ENCODE measurements around the gene RIOX2. TPM values are rescaled to one million over a fixed set of nuclear protein-coding genes. Genes with fewer than 3 reads are reported as not detected.

The RIOX2 gene
- total and polyA plus RNA-seq, 2 donors (not counting 1 experiment from before 2014, with no cell fraction given): 18.5 to 23.6 TPM

DNA sequence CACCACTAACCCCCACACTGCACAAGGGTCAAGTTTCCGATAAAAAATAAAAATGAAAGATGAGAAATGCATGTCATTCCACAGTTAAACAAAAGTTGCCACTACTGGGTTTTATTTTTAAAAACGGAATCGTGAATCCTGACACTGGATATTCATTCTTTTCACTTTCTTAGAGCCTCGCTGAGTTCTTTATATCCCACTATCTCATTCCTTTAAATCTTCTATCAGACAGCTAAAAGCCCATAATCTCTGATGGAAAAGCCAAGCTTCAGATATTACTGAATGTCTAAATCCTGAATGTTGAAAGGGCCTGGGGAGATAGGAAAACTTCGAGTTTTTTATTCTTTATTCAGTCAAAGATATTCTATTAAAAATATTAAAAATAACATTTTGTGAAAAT lies 11.7 kb downstream of the RIOX2 start:
- no peak overlapping the region for H3K4me2 ChIP-seq (replicated peaks; ENCODE audit: low read depth, low read length, poor library complexity, severe bottlenecking)
- Mint-ChIP-seq H3K27me3 (no peaks in the 10 kb centered on the region), H3K27ac (no peak overlapping the region), H3K9me3 (ENCODE audit: insufficient read depth) (no peaks in the 10 kb centered on the region), H3K4me3 (no peak overlapping the region), H3K4me1 (peaks cover 15% of the 10 kb centered on the region)
- no peak for ATAC-seq (ENCODE audit: low read depth)
- H4K20me1 ChIP-seq (ENCODE audit: control insufficient read depth, insufficient read depth, low read length, poor library complexity, severe bottlenecking): peaks cover 10% of the 10 kb centered on the region
- ChIA-PET CTCF (no interaction called here), POLR2A (no interaction called here)
- no peak for DNase-seq
- H3K4me1 ChIP-seq (ENCODE audit: control insufficient read depth in 2 of 2, insufficient read depth in 2 of 2, low read length in 2 of 2): no peaks in the 10 kb centered on the region
- no peaks in the 10 kb centered on the region for H3K9me3 ChIP-seq (ENCODE audit: control extremely low read depth in 1 of 3, control insufficient read depth in 2 of 3, insufficient read depth in 1 of 3, low read length in 2 of 3)
- no peak overlapping the region for H3K27ac ChIP-seq (ENCODE audit: low read length in 2 of 2)
- no peak overlapping the region for H3K9ac ChIP-seq (ENCODE audit: low read length)
- H3K36me3 ChIP-seq (replicated peaks in 1 of 2; ENCODE audit: control extremely low read depth in 1 of 2, control insufficient read depth in 1 of 2, extremely low read depth in 1 of 2, insufficient read depth in 2 of 2, low read length in 1 of 2): peaks cover 0 to 44% of the 10 kb centered on the region in 2 experiments
- no peak overlapping the region for H3K4me3 ChIP-seq (ENCODE audit: control extremely low read depth in 1 of 5, extremely low read depth in 1 of 5, insufficient read depth in 1 of 5, low read depth in 2 of 5, low read length in 4 of 5)
- intact Hi-C loops (cut with micrococcal nuclease): no loop called here
- whole genome bisulfite sequencing (ENCODE audit: insufficient coverage): 100% methylated on average over 2 of the region's 5 CpGs
- TF ChIP-seq EZH2 (IDR thresholded peaks at IDR 0.05; ENCODE audit: borderline replicate concordance, insufficient read depth, low read depth, low read length, poor library complexity, severe bottlenecking): no peak
- TF ChIP-seq, protein P1, sequence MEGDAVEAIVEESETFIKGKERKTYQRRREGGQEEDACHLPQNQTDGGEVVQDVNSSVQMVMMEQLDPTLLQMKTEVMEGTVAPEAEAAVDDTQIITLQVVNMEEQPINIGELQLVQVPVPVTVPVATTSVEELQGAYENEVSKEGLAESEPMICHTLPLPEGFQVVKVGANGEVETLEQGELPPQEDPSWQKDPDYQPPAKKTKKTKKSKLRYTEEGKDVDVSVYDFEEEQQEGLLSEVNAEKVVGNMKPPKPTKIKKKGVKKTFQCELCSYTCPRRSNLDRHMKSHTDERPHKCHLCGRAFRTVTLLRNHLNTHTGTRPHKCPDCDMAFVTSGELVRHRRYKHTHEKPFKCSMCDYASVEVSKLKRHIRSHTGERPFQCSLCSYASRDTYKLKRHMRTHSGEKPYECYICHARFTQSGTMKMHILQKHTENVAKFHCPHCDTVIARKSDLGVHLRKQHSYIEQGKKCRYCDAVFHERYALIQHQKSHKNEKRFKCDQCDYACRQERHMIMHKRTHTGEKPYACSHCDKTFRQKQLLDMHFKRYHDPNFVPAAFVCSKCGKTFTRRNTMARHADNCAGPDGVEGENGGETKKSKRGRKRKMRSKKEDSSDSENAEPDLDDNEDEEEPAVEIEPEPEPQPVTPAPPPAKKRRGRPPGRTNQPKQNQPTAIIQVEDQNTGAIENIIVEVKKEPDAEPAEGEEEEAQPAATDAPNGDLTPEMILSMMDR (IDR thresholded peaks at IDR 0.05): no peak
- H2AFZ ChIP-seq (ENCODE audit: insufficient read depth, low read depth, low read length, poor library complexity, severe bottlenecking): no peak overlapping the region
- H3K27me3 ChIP-seq (replicated peaks in 1 of 4; ENCODE audit: control extremely low read depth in 1 of 4, control insufficient read depth in 3 of 4, insufficient read depth in 4 of 4, low read length in 3 of 4): no peaks in the 10 kb centered on the region
- peaks cover 13% of the 10 kb centered on the region for H3K79me2 ChIP-seq (ENCODE audit: control insufficient read depth, insufficient read depth, low read length)

DNA sequence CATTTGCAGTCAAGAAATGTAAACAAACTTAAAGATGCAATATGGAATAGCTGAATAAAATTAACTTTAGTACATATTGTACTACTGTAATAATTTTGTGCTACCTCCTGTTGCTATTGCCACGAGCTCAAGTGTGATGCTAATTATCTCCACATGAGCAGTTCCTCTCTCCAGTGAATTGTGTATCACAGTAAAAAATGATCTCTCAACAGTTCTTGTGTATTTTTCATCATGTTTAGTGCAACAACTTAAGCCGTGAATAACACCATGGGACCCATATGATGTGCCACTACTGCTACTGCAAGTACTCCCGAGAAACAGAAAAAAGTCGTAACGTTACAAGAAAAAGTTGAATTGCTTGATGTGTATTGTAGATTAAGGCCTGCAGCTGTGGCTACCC lies 12.4 kb downstream of the RIOX2 start:
- CTCF ChIA-PET: no interaction called here
- Histone ChIP-seq H3K27ac (ENCODE audit: low read length in 2 of 2) (no peak overlapping the region), H3K4me1 (ENCODE audit: control insufficient read depth in 2 of 2, insufficient read depth in 2 of 2, low read length in 2 of 2) (peaks cover 4% of the 10 kb centered on the region in 2 donors), H3K9ac (ENCODE audit: low read length) (no peak overlapping the region), H3K27me3 (replicated peaks in 1 of 4; ENCODE audit: control extremely low read depth in 1 of 4, control insufficient read depth in 3 of 4, insufficient read depth in 4 of 4, low read length in 3 of 4) (no peaks in the 10 kb centered on the region), H3K9me3 (ENCODE audit: control extremely low read depth in 1 of 3, control insufficient read depth in 2 of 3, insufficient read depth in 1 of 3, low read length in 2 of 3) (no peaks in the 10 kb centered on the region), H2AFZ (ENCODE audit: insufficient read depth, low read depth, low read length, poor library complexity, severe bottlenecking) (no peak overlapping the region), H3K79me2 (ENCODE audit: control insufficient read depth, insufficient read depth, low read length) (peaks cover 9% of the 10 kb centered on the region), H3K4me3 (ENCODE audit: control extremely low read depth in 1 of 5, extremely low read depth in 1 of 5, insufficient read depth in 1 of 5, low read depth in 2 of 5, low read length in 4 of 5) (no peak overlapping the region), H4K20me1 (ENCODE audit: control insufficient read depth, insufficient read depth, low read length, poor library complexity, severe bottlenecking) (peaks cover 10% of the 10 kb centered on the region), H3K36me3 (replicated peaks in 1 of 2; ENCODE audit: control extremely low read depth in 1 of 2, control insufficient read depth in 1 of 2, extremely low read depth in 1 of 2, insufficient read depth in 2 of 2, low read length in 1 of 2) (peaks cover 0 to 51% of the 10 kb centered on the region in 2 experiments), H3K4me2 (replicated peaks; ENCODE audit: low read depth, low read length, poor library complexity, severe bottlenecking) (no peak overlapping the region)
- H3K4me3 Mint-ChIP-seq: no peak overlapping the region
- no peaks in the 10 kb centered on the region for H3K27me3 Mint-ChIP-seq
- ATAC-seq (ENCODE audit: low read depth) (no peak), DNase-seq (no peak)
- WGBS (ENCODE audit: insufficient coverage): no CpG with 5 or more reads among the region's 5 CpGs
- H3K27ac Mint-ChIP-seq: no peak overlapping the region
- intact Hi-C loops (cut with micrococcal nuclease): no loop called here
- no peaks in the 10 kb centered on the region for H3K9me3 Mint-ChIP-seq (ENCODE audit: insufficient read depth)
- POLR2A ChIA-PET: no interaction called here
- no peak for TF ChIP-seq EZH2 (IDR thresholded peaks at IDR 0.05; ENCODE audit: borderline replicate concordance, insufficient read depth, low read depth, low read length, poor library complexity, severe bottlenecking)
- TF ChIP-seq, protein P1 (IDR thresholded peaks at IDR 0.05): no peak
- peaks cover 19% of the 10 kb centered on the region for H3K4me1 Mint-ChIP-seq

All from B cell (primary cell).